Epithelial cell of proximal tubule (primary cell): Measurements from ENCODE around the gene ATP10B. TPM values are rescaled to one million over a fixed set of nuclear protein-coding genes. Genes with fewer than 3 reads are reported as not detected.

Experiments used
- DNase-seq: peaks from one replicate; pipeline ENCODE4 v3.0.0-alpha.2; 2011; ENCODE audit warnings: low read depth
- H3K4me3 ChIP-seq: 2 replicates; pipeline ENCODE4 v1.5.1; 2011; ENCODE audit warnings: low read depth, mild to moderate bottlenecking, low read length
- CTCF ChIP-seq: conservative IDR thresholded peaks from 2 replicates; pipeline ENCODE4 v1.5.1; 2012; ENCODE audit warnings: low read depth, mild to moderate bottlenecking, low read length
- total RNA-seq: library from RNA; depleted of rRNA; stranded (reverse); fragments of >200 nt; gene quantifications from 2 replicates; pipeline ENCODE4 v1.2.3, GENCODE V29; 2015

Gene ATP10B
- total RNA-seq, 1 donor from 2014 or later = 0.06 TPM

- DNase-seq = no peak
- no peak overlapping the region for H3K4me3 ChIP-seq
- TF ChIP-seq CTCF = no peak
These were observed 77.2 kb downstream of the ATP10B start for GRCh38 chr5:160774666-160775315.

- no peak for DNase-seq
- H3K4me3 ChIP-seq = no peak overlapping the region
- no peak for TF ChIP-seq CTCF
These were observed 78.2 kb downstream of the ATP10B start for GRCh38 chr5:160773646-160774410.

- TF ChIP-seq CTCF = no peak
These were observed 79.2 kb downstream of the ATP10B start for GRCh38 chr5:160772854-160773253.

GRCh38 chr5:160770718-160771117 is 81.3 kb downstream of the ATP10B start:
- no peak for TF ChIP-seq CTCF
- DNase-seq = no peak
- H3K4me3 ChIP-seq = no peak overlapping the region

More at GRCh38 chr5:160772854-160773253, 79.2 kb downstream of the ATP10B start:
- DNase-seq = no peak
- no peak overlapping the region for H3K4me3 ChIP-seq

GRCh38 chr5:160769301-160769700 is 82.7 kb downstream of the ATP10B start:
- H3K4me3 ChIP-seq = no peak overlapping the region
- no peak for TF ChIP-seq CTCF
- no peak for DNase-seq

- no peak overlapping the region for H3K4me3 ChIP-seq
- TF ChIP-seq CTCF = no peak
- DNase-seq = no peak
These were observed 84.9 kb downstream of the ATP10B start for GRCh38 chr5:160767062-160767461.
